ENCODE measurements around the gene SORCS2. TPM values are rescaled to one million over a fixed set of nuclear protein-coding genes. Genes with fewer than 3 reads are reported as not detected.
A peak's percentile ranks its signal among the peaks of the same experiment; 100 is the strongest.

SORCS2 gene
- total RNA-seq, 2 experiments from 2014 or later = 0.07 to 0.15 TPM

DNA sequence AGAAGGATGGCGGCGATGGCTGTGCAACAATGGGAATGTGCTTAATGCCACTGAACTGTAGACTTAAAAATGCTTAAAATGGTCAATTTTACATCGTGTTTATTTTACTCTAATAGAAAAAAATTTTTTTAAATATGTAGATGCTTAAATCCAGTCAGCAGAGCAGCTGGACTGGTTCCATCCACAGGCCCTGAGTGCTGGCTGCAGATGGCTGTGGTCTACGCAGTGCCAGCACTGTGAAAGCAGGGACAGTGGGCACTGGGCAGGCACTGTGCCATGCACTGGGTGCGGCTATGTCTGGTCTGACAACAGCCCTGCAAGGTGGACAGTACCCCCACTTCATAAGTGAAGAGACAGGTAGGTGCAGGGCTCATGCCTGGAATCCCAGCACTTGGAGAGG lies 572.1 kb downstream of the SORCS2 start:
- Mint-ChIP-seq H3K27me3 (ENCODE audit: low read depth) (no peaks in the 10 kb centered on the region), H3K27ac (no peak overlapping the region), H3K36me3 (ENCODE audit: low read depth) (peaks cover 2% of the 10 kb centered on the region), H3K4me1 (ENCODE audit: low read depth) (peaks cover 25% of the 10 kb centered on the region), H3K4me3 (no peak overlapping the region), H3K9me3 (no peaks in the 10 kb centered on the region)
- no peak for DNase-seq
- CTCF ChIA-PET = interaction anchor here (0.7 kb wide), 1 partner anchor 45 kb away, joined by 3 read pairs; no protein-coding TSS in a partner anchor
- intact Hi-C loops (cut with micrococcal nuclease) = no loop called here

DNA sequence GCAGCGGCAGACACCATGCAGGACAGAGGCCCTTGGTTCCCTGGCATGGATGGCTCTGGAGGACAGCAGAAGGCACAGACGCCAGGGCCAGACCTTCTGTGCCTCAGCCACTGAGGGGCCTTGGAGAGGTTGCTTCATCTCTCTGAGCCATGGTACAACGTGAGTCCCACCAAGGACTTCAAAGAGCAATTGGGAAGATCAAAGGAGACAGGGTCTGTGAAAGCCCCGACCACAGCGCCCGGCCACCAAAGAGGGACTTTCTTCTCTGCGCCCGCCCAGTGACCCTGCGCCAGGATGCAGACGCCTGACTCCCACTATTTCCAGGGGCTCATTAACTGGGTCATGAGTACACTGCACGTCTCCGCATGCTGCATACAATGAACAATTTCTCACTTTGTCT lies 573.3 kb downstream of the SORCS2 start:
- Mint-ChIP-seq H3K4me1 (ENCODE audit: low read depth) (peaks cover 25% of the 10 kb centered on the region), H3K4me3 (no peak overlapping the region), H3K27ac (no peak overlapping the region), H3K36me3 (ENCODE audit: low read depth) (peaks cover 4% of the 10 kb centered on the region), H3K27me3 (ENCODE audit: low read depth) (no peaks in the 10 kb centered on the region), H3K9me3 (no peaks in the 10 kb centered on the region)
- CTCF ChIA-PET = no interaction called here
- intact Hi-C loops (cut with micrococcal nuclease) = no loop called here
- DNase-seq = no peak

DNA sequence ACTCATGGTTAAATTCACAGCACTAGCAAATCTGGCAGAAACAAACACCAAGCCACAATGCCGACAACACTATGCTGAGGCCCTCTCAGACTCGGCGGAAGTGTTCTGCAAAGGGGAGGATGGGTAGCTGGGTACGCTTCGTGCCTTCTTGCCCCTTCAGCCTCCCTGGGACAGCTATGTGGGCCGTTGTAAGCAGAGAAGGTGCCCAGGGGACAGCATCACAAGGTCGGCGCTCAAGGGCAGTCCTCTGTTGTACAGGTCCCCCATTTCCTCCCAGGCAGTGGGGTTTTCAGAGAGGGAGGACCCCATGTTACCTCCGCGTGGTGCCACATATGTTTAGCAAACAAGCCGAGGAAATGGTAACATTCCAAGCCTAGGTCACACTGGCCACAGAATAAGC lies 573.7 kb downstream of the SORCS2 start:
- CTCF ChIA-PET = no interaction called here
- peaks cover 27% of the 10 kb centered on the region for H3K4me1 Mint-ChIP-seq (ENCODE audit: low read depth)
- no peaks in the 10 kb centered on the region for H3K9me3 Mint-ChIP-seq
- intact Hi-C loops (cut with micrococcal nuclease) = no loop called here
- H3K36me3 Mint-ChIP-seq (ENCODE audit: low read depth) = peaks cover 4% of the 10 kb centered on the region
- no peak overlapping the region for H3K27ac Mint-ChIP-seq
- DNase-seq = no peak
- H3K4me3 Mint-ChIP-seq = no peak overlapping the region
- H3K27me3 Mint-ChIP-seq (ENCODE audit: low read depth) = no peaks in the 10 kb centered on the region

DNA sequence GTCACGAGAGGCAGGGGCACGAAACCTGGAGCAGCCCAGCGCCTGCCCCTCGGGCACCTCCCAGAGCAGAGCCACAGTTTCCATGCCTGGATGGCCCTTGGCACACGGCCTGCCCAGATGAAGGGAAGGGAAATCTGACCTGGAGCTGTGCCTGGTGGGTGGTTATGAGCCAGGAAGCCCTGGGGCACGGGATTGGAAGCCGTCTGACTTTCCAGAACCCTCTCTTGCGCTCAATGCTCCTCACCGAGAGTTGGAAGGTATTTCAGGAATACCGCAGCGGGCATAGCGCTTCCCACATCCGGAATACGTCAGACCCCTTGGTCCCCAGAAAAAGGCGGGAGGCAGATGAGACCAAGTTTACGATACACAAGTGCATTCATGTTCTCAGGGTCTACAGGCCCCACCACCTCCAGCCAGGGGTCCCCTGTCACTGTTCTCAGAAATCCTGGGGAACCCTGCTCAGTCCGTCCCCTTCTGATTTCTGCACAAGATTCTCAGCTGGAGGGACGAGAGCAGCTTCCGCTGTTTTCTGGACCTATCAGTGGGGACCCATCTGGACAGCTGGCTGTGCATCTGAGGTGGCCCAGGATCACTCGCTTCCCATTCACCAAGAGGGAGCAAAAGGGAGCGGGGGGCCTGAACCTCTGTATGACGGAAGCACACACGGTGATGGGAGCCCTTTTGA lies 574.5 kb downstream of the SORCS2 start:
- no peaks in the 10 kb centered on the region for H3K27me3 Mint-ChIP-seq (ENCODE audit: low read depth)
- H3K36me3 Mint-ChIP-seq (ENCODE audit: low read depth) = peaks cover 3% of the 10 kb centered on the region
- no peak for DNase-seq
- H3K27ac Mint-ChIP-seq = no peak overlapping the region
- intact Hi-C loops (cut with micrococcal nuclease) = no loop called here
- no peak overlapping the region for H3K4me3 Mint-ChIP-seq
- no peaks in the 10 kb centered on the region for H3K9me3 Mint-ChIP-seq
- CTCF ChIA-PET = interaction anchor here (0.9 to 1.0 kb wide), 2 partner anchors 36 to 78 kb away, joined by 3 to 4 read pairs; no protein-coding TSS in a partner anchor
- H3K4me1 Mint-ChIP-seq (ENCODE audit: low read depth) = peaks cover 26% of the 10 kb centered on the region

DNA sequence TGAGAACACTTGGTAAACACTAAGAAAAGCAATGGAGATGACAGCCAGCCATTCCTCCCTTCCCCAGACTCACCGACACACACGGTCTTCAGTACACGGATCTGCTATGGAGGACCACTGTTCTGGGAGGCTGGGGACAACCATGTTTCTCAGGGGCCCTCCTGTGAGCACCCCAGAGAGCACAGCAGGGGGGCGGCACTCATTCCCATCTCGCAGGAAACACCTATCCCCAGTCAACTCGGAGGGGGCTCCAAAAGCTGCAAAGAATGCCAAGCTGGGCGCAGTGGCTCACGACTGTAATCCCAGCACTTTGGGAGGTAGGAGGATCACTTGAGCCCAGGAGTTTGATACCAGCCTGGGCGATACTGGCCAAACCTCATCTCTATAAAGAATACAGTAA lies 575.2 kb downstream of the SORCS2 start:
- no peaks in the 10 kb centered on the region for H3K27me3 Mint-ChIP-seq (ENCODE audit: low read depth)
- peaks cover 4% of the 10 kb centered on the region for H3K36me3 Mint-ChIP-seq (ENCODE audit: low read depth)
- CTCF ChIA-PET = interaction anchor here (0.9 to 1.0 kb wide), 3 partner anchors 32 to 77 kb away, joined by 3 to 6 read pairs (median 4); no protein-coding TSS in a partner anchor
- no peak overlapping the region for H3K4me3 Mint-ChIP-seq
- no peak overlapping the region for H3K27ac Mint-ChIP-seq
- peaks cover 25% of the 10 kb centered on the region for H3K4me1 Mint-ChIP-seq (ENCODE audit: low read depth)
- DNase-seq = no peak
- no peaks in the 10 kb centered on the region for H3K9me3 Mint-ChIP-seq
- intact Hi-C loops (cut with micrococcal nuclease) = no loop called here

DNA sequence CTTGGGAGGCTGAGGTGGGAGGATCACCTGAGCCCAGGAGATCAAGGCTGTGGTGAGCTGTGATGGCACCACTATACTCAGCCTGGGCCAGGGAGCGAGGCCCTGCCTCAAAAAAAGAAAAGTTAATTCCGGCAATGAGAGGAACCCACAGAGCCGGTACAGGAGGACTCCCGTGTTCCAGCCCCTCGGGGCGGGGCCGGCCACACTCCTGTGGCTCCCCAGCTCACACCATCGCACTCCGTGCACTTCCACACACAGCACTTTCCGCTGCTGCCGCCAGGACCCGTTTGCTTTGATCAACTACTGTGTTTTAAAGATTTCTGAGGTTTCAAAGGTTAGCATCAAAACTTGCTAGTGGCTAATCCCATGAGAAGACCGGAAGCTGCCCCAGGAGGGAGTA lies 575.6 kb downstream of the SORCS2 start:
- H3K36me3 Mint-ChIP-seq (ENCODE audit: low read depth) = peaks cover 7% of the 10 kb centered on the region
- CTCF ChIA-PET = interaction anchor here (1.0 to 3.7 kb wide), 4 partner anchors 11 to 34 kb away, joined by 3 to 12 read pairs (median 6); no protein-coding TSS in a partner anchor
- intact Hi-C loops (cut with micrococcal nuclease) = no loop called here
- no peak overlapping the region for H3K4me3 Mint-ChIP-seq
- H3K27me3 Mint-ChIP-seq (ENCODE audit: low read depth) = no peaks in the 10 kb centered on the region
- no peaks in the 10 kb centered on the region for H3K9me3 Mint-ChIP-seq
- H3K27ac Mint-ChIP-seq = no peak overlapping the region
- peaks cover 27% of the 10 kb centered on the region for H3K4me1 Mint-ChIP-seq (ENCODE audit: low read depth)
- no peak for DNase-seq

DNA sequence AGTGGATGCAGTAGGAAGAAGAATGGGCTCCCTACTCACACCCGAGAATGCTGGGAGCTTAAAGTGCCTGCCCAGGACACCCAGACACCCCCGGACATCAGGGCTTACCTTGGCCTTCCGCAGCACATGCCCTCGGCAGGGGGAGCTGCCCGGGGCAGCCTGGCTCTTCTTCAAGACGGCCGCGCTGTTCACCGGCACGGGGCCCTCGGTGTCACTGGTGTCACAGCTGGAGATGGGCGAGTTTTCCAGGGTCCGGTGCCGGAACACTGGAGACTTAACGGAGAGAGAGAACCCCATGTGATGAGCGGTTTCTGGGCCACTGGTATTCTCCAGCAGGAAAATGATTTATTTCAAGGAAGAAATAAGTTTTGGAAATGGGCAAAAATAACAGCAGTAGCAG lies 576.4 kb downstream of the SORCS2 start:
- H3K4me3 Mint-ChIP-seq = no peak overlapping the region
- DNase-seq = no peak
- CTCF ChIA-PET = interaction anchor here (0.6 to 3.7 kb wide), 4 partner anchors 10 to 36 kb away, joined by 3 to 12 read pairs (median 10); no protein-coding TSS in a partner anchor
- peaks cover 13% of the 10 kb centered on the region for H3K36me3 Mint-ChIP-seq (ENCODE audit: low read depth)
- peaks cover 30% of the 10 kb centered on the region for H3K4me1 Mint-ChIP-seq (ENCODE audit: low read depth)
- no peaks in the 10 kb centered on the region for H3K27me3 Mint-ChIP-seq (ENCODE audit: low read depth)
- H3K9me3 Mint-ChIP-seq = no peaks in the 10 kb centered on the region
- intact Hi-C loops (cut with micrococcal nuclease) = no loop called here
- H3K27ac Mint-ChIP-seq = no peak overlapping the region

DNA sequence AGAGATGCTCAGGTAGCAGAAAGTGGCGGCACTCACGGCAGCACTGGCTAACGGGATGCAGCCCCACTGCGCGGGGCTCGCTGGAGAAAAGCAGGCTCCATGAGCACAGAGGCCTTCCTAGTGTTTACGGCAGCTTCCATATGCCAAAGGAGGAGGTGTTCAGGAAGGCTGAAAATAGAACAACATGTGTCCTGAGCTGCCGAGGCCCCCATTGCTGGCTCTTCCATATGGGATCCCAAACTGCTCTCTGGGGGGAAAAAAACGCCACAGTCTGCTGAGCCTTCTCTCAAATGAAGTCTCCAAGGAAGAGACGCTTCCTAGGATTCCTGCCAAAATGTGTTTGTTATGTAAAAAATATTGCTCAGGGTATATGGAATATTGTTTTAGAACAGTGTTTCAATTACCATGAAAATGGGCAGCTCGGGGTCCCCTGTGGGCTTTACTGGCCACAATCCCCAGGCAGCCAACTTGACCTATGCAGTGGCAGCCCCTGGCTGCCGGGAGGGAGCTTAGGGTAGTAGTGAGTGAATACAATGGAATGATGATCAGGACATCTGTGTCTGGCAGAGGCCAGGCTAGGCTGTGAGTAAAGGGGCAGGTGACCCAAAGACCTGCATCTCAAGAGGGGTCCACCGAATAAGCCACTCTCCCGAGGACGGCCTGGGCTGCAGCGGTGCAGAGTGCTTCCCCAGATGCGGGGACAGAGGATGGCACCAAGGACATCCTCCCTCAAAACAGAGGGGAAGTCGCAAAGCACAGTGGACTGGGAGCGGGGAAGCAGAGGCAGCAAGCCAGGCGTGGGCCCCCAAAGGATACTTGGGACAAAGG lies 577.3 kb downstream of the SORCS2 start:
- intact Hi-C loops (cut with micrococcal nuclease) = loop anchor here (1.0 kb wide), 1 partner anchor 33 kb away; no protein-coding TSS in a partner anchor
- peaks cover 13% of the 10 kb centered on the region for H3K36me3 Mint-ChIP-seq (ENCODE audit: low read depth)
- CTCF ChIA-PET = interaction anchor here (0.6 to 3.7 kb wide), 11 partner anchors 8 to 108 kb away, joined by 3 to 16 read pairs (median 5); no protein-coding TSS in a partner anchor
- H3K9me3 Mint-ChIP-seq = no peaks in the 10 kb centered on the region
- no peak overlapping the region for H3K4me3 Mint-ChIP-seq
- H3K27ac Mint-ChIP-seq = peak overlapping the region; percentile 56
- no peak for DNase-seq
- peaks cover 30% of the 10 kb centered on the region for H3K4me1 Mint-ChIP-seq (ENCODE audit: low read depth)
- H3K27me3 Mint-ChIP-seq (ENCODE audit: low read depth) = no peaks in the 10 kb centered on the region

DNA sequence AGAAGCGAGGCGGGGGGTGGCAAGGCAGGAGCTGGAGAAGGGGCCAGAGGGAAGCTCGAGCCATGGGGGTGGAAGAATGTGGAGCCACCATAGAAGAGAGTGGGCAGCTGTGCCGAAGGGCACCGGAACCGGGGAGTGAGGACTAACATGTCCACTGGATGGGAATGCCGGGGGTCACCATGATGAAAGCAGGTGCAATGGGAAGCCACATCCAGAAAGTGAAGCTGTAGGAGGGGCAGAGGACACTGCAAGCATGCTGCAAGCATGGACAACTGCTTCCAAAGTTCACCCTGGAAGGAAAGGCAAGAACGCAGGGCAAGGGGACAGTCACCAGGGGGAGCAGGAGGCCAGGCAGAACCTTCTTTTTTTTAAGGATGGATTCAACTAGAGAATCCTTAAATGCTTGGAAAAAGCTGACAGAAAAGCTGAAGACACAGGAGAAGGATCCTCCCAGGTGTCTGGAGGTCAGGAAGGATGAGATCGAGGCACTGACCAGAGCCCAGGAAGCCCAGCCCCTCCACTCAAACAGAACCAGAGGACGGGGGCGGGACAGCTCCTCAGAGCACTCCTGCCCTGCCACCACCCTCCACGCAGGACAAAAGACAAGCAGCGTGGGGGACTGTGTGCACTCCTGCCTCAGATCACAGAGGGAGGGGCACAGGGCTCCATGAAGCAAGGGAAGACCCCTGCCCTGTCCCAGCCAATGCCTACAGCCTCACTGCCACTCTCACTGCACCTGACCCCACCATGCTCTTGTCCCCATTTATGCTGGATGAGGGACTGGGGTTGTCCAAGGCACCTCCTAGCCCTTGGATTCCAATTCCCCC lies 578.1 kb downstream of the SORCS2 start:
- Mint-ChIP-seq H3K9me3 (no peaks in the 10 kb centered on the region), H3K27me3 (ENCODE audit: low read depth) (no peaks in the 10 kb centered on the region), H3K36me3 (ENCODE audit: low read depth) (peaks cover 13% of the 10 kb centered on the region), H3K4me1 (ENCODE audit: low read depth) (peaks cover 30% of the 10 kb centered on the region), H3K27ac (peak overlapping the region; percentile 68), H3K4me3 (no peak overlapping the region)
- intact Hi-C loops (cut with micrococcal nuclease) = loop anchor here (1.0 kb wide), 1 partner anchor 32 kb away; no protein-coding TSS in a partner anchor
- DNase-seq = peak; percentile 45
- CTCF ChIA-PET = interaction anchor here (0.9 to 3.7 kb wide), 13 partner anchors 9 to 217 kb away, joined by 3 to 16 read pairs (median 5); no protein-coding TSS in a partner anchor

DNA sequence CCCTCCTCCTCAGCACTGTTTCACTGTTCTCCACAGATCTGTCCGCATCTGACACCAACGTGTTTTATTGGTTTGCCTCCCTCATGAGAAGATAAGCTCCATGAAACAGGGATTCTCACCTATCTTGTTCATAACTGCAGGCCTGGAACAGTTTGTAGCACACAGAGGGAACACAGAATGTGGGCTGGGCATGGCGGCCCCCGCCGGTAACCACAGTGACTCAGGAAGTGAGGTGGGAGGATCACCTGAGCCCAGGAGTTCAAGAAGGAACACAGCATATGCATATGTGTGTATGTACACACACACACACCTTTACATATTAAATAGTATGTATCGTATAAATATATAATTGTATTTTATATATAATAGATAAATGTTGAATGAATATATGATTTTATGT lies 578.7 kb downstream of the SORCS2 start:
- peaks cover 30% of the 10 kb centered on the region for H3K4me1 Mint-ChIP-seq (ENCODE audit: low read depth)
- peaks cover 13% of the 10 kb centered on the region for H3K36me3 Mint-ChIP-seq (ENCODE audit: low read depth)
- CTCF ChIA-PET = interaction anchor here (0.9 to 3.7 kb wide), 11 partner anchors 8 to 216 kb away, joined by 3 to 16 read pairs (median 5); no protein-coding TSS in a partner anchor
- H3K27me3 Mint-ChIP-seq (ENCODE audit: low read depth) = no peaks in the 10 kb centered on the region
- H3K9me3 Mint-ChIP-seq = no peaks in the 10 kb centered on the region
- peak overlapping the region; percentile 68 for H3K27ac Mint-ChIP-seq
- intact Hi-C loops (cut with micrococcal nuclease) = no loop called here
- H3K4me3 Mint-ChIP-seq = no peak overlapping the region
- DNase-seq = peak; percentile 63

DNA sequence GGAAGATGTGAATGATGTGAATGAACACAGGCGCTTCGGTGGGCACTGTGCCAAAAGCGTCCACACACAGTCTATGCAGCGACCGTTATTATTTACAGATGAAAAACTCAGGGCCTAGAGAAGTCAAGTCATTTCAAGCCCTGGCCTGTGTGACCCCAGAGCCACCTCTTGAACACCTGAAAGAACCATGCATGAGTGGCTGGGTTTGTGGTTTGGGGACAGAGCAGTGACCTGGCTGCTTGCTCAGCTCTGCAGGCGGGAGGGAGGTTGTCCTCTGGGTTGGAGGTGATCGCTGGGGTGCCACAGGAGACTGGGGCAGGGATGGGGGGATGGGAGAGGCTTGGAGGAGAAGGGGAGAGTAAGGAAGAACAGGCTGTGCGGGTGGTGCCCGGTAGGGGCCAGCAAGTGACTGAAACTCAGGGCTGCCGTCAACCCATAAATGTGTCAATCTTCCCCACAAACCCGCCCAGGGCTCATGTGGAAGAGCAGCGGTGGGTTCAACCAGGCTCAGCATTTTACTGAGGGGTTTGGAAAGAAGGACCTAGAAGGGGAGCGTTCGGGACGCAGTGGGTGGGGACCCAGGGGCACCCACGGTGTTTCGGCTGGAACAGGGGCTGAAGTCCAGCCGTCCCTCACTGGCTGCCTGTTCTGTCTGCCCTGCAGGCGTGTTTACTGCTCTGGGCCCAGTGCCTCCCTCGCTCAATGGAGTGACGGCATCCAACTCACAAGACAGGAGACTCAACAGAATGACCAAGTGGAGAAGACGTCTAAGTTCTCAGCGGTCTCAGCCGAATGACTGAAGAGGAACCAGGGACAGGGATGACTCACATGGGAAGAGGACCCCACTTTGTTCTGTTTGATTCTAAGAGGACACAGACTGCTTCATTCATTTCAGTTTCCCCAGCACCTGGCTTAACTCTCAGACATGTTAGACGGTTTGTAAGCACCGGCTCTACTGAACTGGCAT lies 579.5 kb downstream of the SORCS2 start:
- Mint-ChIP-seq H3K4me1 (ENCODE audit: low read depth) (peaks cover 30% of the 10 kb centered on the region), H3K9me3 (no peaks in the 10 kb centered on the region), H3K27me3 (ENCODE audit: low read depth) (no peaks in the 10 kb centered on the region), H3K4me3 (no peak overlapping the region), H3K36me3 (ENCODE audit: low read depth) (peaks cover 13% of the 10 kb centered on the region), H3K27ac (peak overlapping the region; percentile 2)
- intact Hi-C loops (cut with micrococcal nuclease) = no loop called here
- no peak for DNase-seq
- CTCF ChIA-PET = interaction anchor here (0.7 to 3.7 kb wide), 7 partner anchors 7 to 215 kb away, joined by 3 to 16 read pairs (median 5); no protein-coding TSS in a partner anchor
